NCI-H1105 (cell line): ENCODE data around the gene NSMCE1.

ENCODE experiments used
- DNase-seq: peaks from one replicate; lab custom pipeline; 2025; lab: John Stamatoyannopoulos, UW

NSMCE1 gene

DNA sequence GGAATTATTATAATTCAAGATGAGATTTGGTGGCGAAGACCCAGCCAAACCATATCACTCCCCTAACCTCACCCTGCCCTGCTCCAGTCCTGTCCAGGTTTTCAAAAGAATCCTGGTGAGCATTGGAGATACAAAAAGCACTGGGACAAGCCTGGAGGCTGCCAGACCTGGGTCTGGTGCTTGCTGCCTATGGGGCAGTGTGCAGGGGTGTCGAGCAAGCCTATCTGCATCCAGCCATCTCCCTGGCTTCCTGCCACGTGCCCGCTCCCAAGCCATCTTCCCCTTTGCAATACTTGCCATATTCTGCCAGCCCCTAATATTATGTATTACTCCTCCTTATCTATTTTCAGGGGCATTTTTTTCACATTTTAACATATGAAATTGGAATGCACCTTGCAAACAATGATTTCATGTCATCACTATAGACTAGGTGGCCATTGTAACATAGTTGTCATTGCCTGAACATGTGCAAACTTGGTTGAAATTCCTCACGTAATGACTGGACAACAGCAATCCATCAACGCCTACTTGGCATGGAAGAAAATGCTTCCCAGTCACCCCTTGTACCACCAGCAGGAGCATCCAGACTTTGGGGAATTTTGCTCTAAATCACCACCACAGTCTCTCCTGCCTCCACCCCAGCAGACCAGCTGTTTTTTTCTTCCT, 73.4 kb downstream of the NSMCE1 start:
- DNase-seq = no peak

DNA sequence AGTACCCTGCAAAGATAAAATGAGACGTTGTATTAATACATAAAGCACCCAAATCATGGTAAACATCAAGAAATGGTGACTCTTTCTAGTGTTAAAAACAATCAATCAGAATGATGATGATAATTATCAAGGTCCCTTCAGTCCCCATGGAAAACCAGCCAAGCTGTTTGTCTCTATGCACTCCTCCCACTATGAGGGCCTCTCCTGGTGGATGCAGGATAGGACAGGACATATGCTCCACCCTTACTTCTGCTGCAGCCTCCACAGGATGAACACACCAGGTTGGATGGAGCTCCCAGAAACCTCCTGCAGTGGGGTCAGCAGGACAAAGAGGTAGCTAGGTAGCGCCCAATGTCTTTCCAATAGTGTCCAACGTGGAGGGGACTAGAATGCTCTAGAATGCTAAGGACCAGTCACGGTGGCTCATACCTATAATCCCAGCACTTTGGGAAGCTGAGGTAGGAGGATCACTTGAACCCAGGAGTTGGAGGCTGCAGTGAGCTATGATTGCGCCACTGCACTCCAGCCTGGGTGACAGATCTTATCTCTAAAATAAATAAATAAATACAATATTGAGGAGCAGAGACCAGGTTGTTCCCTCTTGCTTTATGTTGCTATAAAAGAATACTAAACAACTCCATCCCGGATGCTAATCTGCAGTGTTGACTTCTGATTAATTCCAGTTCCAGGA, 75.1 kb downstream of the NSMCE1 start:
- no peak for DNase-seq

DNA sequence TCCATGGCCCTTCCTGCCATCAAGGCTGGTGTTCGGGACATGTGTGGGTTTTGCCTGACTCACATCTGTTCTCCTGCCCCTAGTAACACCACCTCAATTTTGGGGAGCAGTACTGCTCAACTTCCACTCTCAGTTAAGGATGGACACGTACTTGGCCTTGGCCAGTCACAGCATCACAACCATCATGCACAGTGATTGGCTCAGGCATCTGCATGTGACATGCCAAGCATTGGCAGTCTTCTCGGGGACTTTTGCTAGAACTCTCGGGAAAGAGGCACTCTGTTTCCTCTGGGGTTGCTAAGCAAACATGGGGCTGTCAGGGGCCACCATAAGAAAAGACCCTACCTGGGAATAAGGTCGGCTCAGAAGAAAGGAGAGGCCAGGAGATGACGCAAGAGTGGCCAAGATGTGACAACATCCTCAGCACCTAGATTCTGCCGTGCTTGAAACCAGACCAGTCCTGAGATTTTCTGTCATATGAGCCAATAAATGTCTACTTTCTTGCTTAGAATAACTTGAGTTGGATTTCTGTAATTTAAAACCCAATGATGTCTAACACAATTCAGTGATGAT, 77.1 kb downstream of the NSMCE1 start:
- DNase-seq = no peak

DNA sequence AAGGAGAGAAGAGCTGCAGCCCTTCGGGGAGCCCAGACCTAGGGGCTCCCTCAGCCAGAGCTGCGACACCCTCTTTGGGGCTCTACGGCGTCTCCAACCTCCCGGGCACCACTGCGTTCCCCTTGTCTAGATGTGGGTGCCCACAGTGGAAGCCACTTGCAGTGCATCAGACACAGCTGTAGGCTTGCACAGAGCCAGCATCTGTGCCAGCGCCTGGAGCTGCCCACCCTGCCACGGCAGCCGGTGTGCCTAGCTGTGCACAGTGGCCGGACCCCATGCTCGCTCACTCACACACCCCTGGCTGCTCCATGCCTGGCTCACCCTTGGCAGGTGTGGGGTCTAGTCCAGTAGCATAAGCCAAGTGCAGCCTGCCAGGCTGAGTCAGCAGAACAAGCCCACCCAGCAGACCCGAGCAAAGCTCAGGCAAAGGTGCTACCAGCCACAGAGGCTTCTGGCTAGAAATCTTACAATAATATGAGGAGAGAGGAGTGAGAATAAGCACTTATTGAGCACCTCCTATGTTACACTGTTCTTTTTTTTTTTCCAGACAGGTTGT, 78.2 kb downstream of the NSMCE1 start:
- no peak for DNase-seq

DNA sequence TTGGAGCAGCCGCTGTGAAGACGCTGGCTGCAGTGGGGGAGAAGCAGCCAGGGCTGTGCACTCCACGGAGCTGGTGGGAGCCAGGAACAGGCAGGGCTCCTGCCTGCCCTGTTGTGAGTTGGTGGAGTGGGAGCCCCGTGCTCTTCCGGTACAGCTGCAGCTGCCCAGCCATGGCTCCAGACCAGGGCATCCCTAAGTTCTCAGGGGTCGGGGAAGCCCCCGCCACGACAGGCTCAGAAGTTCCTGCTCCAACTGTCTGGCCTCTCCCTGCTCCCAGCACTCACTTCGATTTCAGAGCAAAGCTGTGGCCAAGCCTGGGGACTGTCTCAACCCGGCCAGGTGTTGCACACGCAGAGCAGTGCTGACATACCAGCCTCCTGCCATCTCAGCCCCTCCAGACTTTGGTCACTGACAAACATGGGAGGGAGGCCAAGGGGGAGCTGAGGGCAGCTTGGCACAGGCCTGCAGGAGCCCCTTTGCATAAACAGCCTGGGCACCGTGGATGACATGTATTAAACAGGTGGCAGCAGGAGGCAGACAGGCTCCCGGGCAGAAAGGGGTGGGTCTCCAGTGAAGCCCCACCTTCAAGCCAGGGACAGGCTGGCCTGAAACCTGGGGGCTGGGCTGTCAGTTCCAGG, 79.1 kb downstream of the NSMCE1 start:
- DNase-seq = no peak

DNA sequence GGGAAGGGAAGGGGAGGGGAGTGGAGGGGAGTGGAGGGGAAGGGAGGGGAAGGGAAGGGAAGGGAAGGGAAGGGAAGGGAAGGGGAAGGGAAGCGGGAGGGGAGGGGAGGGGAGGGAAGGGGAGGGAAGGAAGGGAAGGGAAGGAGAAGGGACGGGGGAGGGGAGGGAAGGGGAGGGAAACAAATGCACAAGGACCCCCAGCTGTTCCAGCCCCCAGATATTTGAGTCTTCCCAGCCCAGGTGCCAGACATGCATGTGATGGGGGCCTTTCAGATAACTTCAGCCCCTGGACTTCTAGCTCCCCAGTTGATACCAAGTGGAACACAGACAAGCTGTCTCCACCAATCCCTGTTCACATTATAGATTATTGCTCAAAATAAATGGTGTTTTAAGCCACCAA, 79.9 kb downstream of the NSMCE1 start:
- no peak for DNase-seq

DNA sequence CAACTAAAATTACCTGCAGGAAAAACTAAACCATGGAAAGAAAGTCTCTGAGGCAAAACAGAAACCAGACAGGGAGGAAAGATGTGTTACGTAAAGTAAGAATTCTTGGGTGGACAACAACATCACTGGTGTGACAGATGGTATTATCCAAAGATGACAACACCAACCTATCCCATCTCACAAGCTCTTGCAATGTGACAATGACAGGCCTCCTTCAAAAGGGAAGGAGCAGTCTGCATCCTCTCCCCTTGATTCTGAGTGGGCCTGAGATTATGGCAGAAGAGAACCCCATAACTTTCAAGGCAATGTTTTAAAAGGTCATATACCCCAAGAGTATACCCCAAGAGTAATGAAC, 82.8 kb downstream of the NSMCE1 start:
- DNase-seq = no peak

DNA sequence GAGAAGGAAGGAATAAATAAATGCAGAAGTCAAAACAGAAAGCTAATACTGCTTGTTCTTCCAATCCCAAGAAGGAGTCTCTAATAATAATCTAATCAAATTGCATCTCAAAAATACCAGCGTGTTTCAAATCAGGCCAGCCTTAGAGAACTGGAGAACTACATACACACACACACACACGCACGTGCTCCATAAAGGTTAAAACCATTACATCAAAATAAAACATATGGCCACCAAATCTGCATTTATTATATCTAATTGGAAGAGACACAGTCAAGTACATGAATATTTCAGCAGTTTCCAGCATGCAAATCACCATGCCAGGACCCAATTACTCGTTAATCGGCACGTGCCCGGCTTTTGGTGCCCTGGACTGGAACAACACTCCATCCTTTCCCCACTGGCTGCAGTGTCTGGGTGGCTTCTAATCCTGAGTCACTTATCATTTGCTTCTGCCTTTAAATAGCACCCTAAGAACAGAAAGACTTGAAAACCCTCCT, 85.6 kb downstream of the NSMCE1 start:
- DNase-seq = no peak

DNA sequence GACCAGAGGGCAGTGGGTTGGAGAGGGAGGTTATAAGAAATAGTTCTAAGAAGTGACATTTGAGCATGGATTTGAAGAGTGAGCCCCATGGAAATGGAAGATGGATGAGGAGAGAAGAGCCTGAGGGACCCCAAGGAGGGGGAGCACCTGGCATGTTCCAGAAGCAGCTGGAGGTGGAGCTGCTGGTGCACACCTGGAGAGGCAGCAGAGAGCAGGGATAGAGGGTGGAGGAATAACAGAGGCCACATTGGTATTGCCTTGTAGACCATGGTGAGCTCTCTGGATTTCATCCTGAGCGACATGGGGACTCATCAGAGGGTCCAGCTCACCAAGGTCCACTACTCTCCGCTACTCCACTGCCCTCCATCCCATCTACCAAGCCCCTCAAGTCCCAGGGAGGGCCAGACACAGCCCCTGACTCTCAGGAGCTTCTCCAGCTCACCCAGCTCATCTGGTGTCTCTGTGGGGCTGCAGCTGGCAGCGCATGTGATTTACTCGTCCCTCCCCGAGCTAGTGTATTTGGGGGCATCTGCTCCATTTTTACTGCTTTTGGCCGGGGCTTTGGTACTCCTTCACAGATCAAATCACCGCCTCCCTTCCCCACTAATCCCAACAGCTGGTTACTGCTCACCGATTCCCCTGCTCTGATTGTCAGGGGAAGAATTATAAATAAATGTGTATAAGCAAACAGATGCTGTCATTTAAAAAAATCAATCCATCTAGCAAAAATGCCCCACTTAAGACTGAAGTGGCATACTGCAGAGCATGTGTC, 87.4 kb downstream of the NSMCE1 start:
- no peak for DNase-seq

DNA sequence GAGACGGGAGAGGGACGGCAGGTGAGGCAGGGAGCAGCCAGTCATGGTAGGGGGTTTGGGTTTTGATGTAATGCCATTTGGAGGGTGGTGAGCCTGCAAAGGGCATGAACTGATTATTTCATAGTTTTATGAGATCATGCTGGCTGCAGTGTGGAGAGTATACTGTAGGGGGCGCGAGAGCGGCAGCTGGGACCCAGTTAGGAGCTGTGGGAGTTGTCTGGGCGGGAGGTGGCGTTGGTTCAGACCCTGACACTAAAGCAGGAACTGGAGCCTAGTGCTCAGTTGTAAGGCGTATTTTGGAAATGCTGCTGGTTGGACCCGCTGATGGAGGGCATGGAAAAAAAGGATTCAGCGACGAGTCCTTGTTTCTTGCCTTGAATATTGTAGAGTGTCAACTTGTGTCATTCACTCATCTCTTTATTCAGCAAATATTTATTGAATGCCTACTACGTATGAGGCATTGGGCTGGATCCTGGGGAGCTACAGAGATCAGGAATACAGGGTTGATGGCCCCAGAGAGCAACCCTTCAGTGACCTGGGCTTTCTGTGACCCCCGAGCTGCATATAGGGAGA, 89.0 kb downstream of the NSMCE1 start:
- DNase-seq = no peak

DNA sequence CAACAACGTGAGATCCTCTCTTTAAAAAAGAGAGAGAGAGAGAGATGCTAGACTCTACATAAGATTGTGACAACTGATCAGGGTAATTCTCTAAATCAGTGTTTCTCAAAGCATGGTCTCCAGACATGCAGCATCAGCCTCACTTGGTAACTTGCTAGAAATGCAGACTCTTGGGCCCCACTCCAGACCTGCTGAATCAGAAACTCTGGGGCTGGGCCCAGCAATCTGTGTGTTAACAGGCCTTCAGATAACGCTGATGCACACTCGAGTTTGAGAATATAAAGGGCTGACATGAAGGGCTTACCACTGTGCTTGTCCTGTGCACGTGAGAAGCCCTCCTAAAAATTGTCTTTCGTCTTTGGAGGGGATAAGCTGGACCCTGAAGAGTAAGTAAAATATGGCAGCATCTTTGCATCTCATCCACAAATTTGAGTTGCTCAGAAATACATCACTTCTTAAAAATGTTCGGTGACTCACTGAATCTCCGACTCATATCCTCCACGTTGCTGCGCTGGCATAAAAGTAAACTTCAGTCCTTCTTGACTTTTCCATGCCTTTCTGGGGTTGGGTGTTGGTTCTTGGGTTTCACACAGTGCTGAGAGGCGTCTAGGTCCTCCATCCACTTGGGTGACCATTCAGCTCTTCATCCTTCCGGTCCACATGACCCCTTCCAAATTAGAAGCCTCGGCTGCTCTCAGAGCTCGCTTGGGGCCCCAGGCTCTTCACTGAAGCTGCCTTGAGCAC, 91.4 kb downstream of the NSMCE1 start:
- DNase-seq = no peak

DNA sequence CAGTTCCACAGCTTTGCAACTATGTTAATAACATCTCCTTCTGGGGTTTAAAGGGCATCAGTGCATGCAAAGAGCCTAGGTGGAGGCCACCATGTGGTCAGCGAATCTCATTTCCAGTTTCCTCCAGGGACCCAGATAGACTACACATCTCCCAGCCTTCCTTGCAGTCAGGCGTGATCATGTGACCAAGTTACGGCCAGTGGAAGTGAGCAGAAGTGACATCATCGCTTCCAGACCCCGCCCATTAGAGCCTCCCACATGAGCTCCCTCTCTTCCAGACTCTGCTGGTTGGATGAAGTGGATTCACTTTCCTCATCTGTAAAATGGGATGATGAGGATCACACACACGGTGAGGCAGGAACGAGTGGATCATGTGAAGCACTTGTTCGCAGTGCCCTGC, 92.7 kb downstream of the NSMCE1 start:
- no peak for DNase-seq
